IMR-90 (cell line): ENCODE measurements around the gene USB1. TPM values are rescaled to one million over a fixed set of nuclear protein-coding genes. Genes with fewer than 3 reads are reported as not detected.

Experiments used
- ATAC-seq: fragments of 200-7000 bp; cut with Tn5 transposase; 2 replicates; pipeline ENCODE4 v1.9.1; 2020; ENCODE audit warnings: low read depth, mild to moderate bottlenecking, moderate library complexity
- BruUV-seq: library from RNA; stranded (reverse); fragments of 400-500 nt; replicated peaks from 2 replicates; lab custom pipeline; 2021; lab: Mats Ljungman, UMichigan
- CTCF ChIA-PET: fragments of 300-600 bp; formaldehyde crosslinking; extraction: SDS; loops from one replicate; lab custom pipeline; 2021; ENCODE audit warnings: antibody characterized with exemption; lab: Yijun Ruan, JAX
- POLR2A ChIA-PET: fragments of 300-600 bp; sonication (Branson Sonifier 250); formaldehyde crosslinking; loops from one replicate; lab custom pipeline; 2022; ENCODE audit warnings: antibody characterized with exemption; ENCODE audit not compliant: unreplicated experiment; lab: Charles Lee
- DNase-seq: peaks from one replicate; pipeline ENCODE4 v3.0.0; 2013
- H2AFZ ChIP-seq: replicated peaks from 2 replicates; pipeline ENCODE3; 2013; ENCODE audit warnings: low read length, mild to moderate bottlenecking; ENCODE audit not compliant: poor library complexity
- H2AK5ac ChIP-seq: 2 replicates; pipeline ENCODE4 v1.6.1; 2013; ENCODE audit warnings: low read depth, low read length, inconsistent platforms
- H2AK9ac ChIP-seq: replicated peaks from 2 replicates; pipeline ENCODE3; 2013; ENCODE audit warnings: mild to moderate bottlenecking, low read depth, low read length, moderate library complexity; ENCODE audit not compliant: poor library complexity
- H2BK120ac ChIP-seq: 2 replicates; pipeline ENCODE4 v1.6.1; 2013; ENCODE audit warnings: low read depth, low read length, inconsistent platforms
- H2BK15ac ChIP-seq: 3 replicates; pipeline ENCODE4 v1.6.1; 2013; ENCODE audit warnings: low read depth, low read length, inconsistent platforms
- H2BK20ac ChIP-seq: 2 replicates; pipeline ENCODE4 v1.6.1; 2013; ENCODE audit warnings: low read depth, mild to moderate bottlenecking, inconsistent platforms, low read length, moderate library complexity
- H2BK5ac ChIP-seq: 2 replicates; pipeline ENCODE4 v1.6.1; 2013; ENCODE audit warnings: mild to moderate bottlenecking, low read depth, low read length, inconsistent platforms; ENCODE audit not compliant: poor library complexity, severe bottlenecking
- H3K14ac ChIP-seq: replicated peaks from 2 replicates; pipeline ENCODE4 v1.6.1; 2013; ENCODE audit warnings: low read depth, low read length, inconsistent platforms
- H3K18ac ChIP-seq: 2 replicates; pipeline ENCODE4 v1.6.1; 2013; ENCODE audit warnings: low read depth, low read length, control low read depth
- H3K23ac ChIP-seq: 2 replicates; pipeline ENCODE4 v1.6.1; 2013; ENCODE audit warnings: low read depth, low read length, inconsistent platforms
- H3K27ac ChIP-seq: 2 replicates; pipeline ENCODE4 v1.5.1; 2013; ENCODE audit warnings: mild to moderate bottlenecking, control low read depth, low read length; ENCODE audit not compliant: insufficient read depth
- H3K27me3 ChIP-seq: 2 replicates; pipeline ENCODE4 v1.6.1; 2013; ENCODE audit warnings: low read length; ENCODE audit not compliant: control insufficient read depth, insufficient read depth
- H3K36me3 ChIP-seq: 2 replicates; pipeline ENCODE4 v1.6.1; 2013; ENCODE audit warnings: low read length, mixed read lengths; ENCODE audit not compliant: control insufficient read depth, insufficient read depth
- H3K4ac ChIP-seq: 2 replicates; pipeline ENCODE4 v1.6.1; 2013; ENCODE audit warnings: low read depth, low read length, inconsistent platforms
- H3K4me1 ChIP-seq: 2 replicates; pipeline ENCODE4 v1.6.1; 2013; ENCODE audit warnings: low read length, mixed read lengths; ENCODE audit not compliant: control insufficient read depth, insufficient read depth
- H3K4me2 ChIP-seq: 2 replicates; pipeline ENCODE4 v1.6.1; 2013; ENCODE audit warnings: low read depth, mild to moderate bottlenecking, control low read depth, low read length, moderate library complexity
- H3K4me3 ChIP-seq: 2 replicates; pipeline ENCODE4 v1.5.1; 2013; ENCODE audit warnings: low read depth, mild to moderate bottlenecking, control low read depth, low read length, moderate library complexity; ENCODE audit not compliant: insufficient read depth
- H3K56ac ChIP-seq: 2 replicates; pipeline ENCODE4 v1.6.1; 2013; ENCODE audit warnings: low read length, inconsistent platforms; ENCODE audit not compliant: insufficient read depth; ENCODE audit errors: extremely low read depth
- H3K79me1 ChIP-seq, 2 experiments: 2 replicates each; pipeline ENCODE4 v1.6.1; 2013; ENCODE audit warnings: low read length in 2 of 2, inconsistent platforms in 1 of 2, low read depth in 1 of 2
- H3K9ac ChIP-seq: 2 replicates; pipeline ENCODE4 v1.6.1; 2013; ENCODE audit warnings: low read depth, low read length, control low read depth
- H3K9me1 ChIP-seq: 2 replicates; pipeline ENCODE4 v1.6.1; 2013; ENCODE audit warnings: low read length, inconsistent platforms; ENCODE audit not compliant: insufficient read depth
- H3K9me3 ChIP-seq: 2 replicates; pipeline ENCODE4 v1.6.1; 2013; ENCODE audit warnings: low read length; ENCODE audit not compliant: control insufficient read depth, insufficient read depth
- H4K20me1 ChIP-seq: 2 replicates; pipeline ENCODE4 v1.6.1; 2013; ENCODE audit warnings: low read length, inconsistent platforms; ENCODE audit not compliant: insufficient read depth
- H4K5ac ChIP-seq: 2 replicates; pipeline ENCODE4 v1.6.1; 2013; ENCODE audit warnings: mild to moderate bottlenecking, low read depth, low read length, control low read depth
- H4K8ac ChIP-seq, 2 experiments: 2 replicates each; pipeline ENCODE4 v1.6.1; 2013; ENCODE audit warnings: low read depth in 2 of 2, low read length in 2 of 2, control low read depth in 1 of 2, inconsistent platforms in 1 of 2
- H4K91ac ChIP-seq: 2 replicates; pipeline ENCODE4 v1.6.1; 2013; ENCODE audit warnings: low read depth, low read length, inconsistent platforms; ENCODE audit not compliant: insufficient read depth
- BHLHE40 ChIP-seq: fragments of 150-350 bp; IDR thresholded peaks from 2 replicates; pipeline ENCODE4 v1.6.1; 2016; ENCODE audit warnings: mild to moderate bottlenecking, low read depth, low read length
- CEBPB ChIP-seq: IDR thresholded peaks from 2 replicates; pipeline ENCODE4 v1.6.1; 2012; ENCODE audit warnings: low read depth, low read length, improper control_type of control experiment
- CHD1 ChIP-seq: IDR thresholded peaks from 2 replicates; pipeline ENCODE4 v1.6.1; 2012; ENCODE audit warnings: low read depth, low read length, improper control_type of control experiment
- CTCF ChIP-seq: conservative IDR thresholded peaks from 2 replicates; pipeline ENCODE4 v1.5.1; 2012; ENCODE audit warnings: mild to moderate bottlenecking, low read depth, low read length, improper control_type of control experiment
- ELK1 ChIP-seq: fragments of 150-350 bp; IDR thresholded peaks from 2 replicates; pipeline ENCODE4 v1.6.1; 2016; ENCODE audit warnings: low read depth, mild to moderate bottlenecking, low read length, moderate library complexity, borderline replicate concordance
- FOS ChIP-seq: fragments of 150-350 bp; IDR thresholded peaks from 2 replicates; pipeline ENCODE4 v1.6.1; 2016; ENCODE audit warnings: low read depth, low read length
- MAFK ChIP-seq: IDR thresholded peaks from 2 replicates; pipeline ENCODE4 v1.6.1; 2012; ENCODE audit warnings: low read depth, low read length, improper control_type of control experiment
- MAZ ChIP-seq: IDR thresholded peaks from 2 replicates; pipeline ENCODE4 v1.6.1; 2012; ENCODE audit warnings: low read depth, mild to moderate bottlenecking, low read length, improper control_type of control experiment, moderate library complexity, borderline replicate concordance
- MXI1 ChIP-seq: IDR thresholded peaks from 2 replicates; pipeline ENCODE4 v1.6.1; 2012; ENCODE audit warnings: low read depth, mild to moderate bottlenecking, low read length, moderate library complexity, borderline replicate concordance
- NFE2L2 ChIP-seq: fragments of 150-350 bp; IDR thresholded peaks from 2 replicates; pipeline ENCODE4 v1.6.1; 2016; ENCODE audit warnings: low read depth, mild to moderate bottlenecking, low read length
- POLR2A ChIP-seq: IDR thresholded peaks from 2 replicates; pipeline ENCODE4 v1.6.1; 2012; ENCODE audit warnings: mild to moderate bottlenecking, low read depth, low read length
- RAD21 ChIP-seq: IDR thresholded peaks from 2 replicates; pipeline ENCODE4 v1.6.1; 2012; ENCODE audit warnings: low read length, improper control_type of control experiment
- RCOR1 ChIP-seq: IDR thresholded peaks from 2 replicates; pipeline ENCODE4 v1.6.1; 2012; ENCODE audit warnings: mild to moderate bottlenecking, low read length, improper control_type of control experiment; ENCODE audit not compliant: insufficient replicate concordance
- RFX5 ChIP-seq: IDR thresholded peaks from 2 replicates; pipeline ENCODE4 v1.8.0; 2012; ENCODE audit warnings: low read depth, mild to moderate bottlenecking, low read length, moderate library complexity
- SMC3 ChIP-seq: fragments of 150-350 bp; IDR thresholded peaks from 2 replicates; pipeline ENCODE4 v1.6.1; 2016; ENCODE audit warnings: low read depth, mild to moderate bottlenecking, antibody characterized with exemption, low read length, moderate library complexity
- USF2 ChIP-seq: fragments of 150-350 bp; IDR thresholded peaks from 2 replicates; pipeline ENCODE4 v1.6.1; 2017; ENCODE audit warnings: mild to moderate bottlenecking, antibody characterized with exemption, low read length, low read depth
- WGBS, 2 experiments: methylation state at CpG; one replicate each; pipeline versions ENCODE4 v1.1.5 to v1.1.7; 2013; ENCODE audit warnings: missing lambda C conversion rate in 2 of 2; ENCODE audit not compliant: insufficient read length in 1 of 2; ENCODE audit errors: extremely low coverage in 2 of 2; 5-methylcytosine and 5-hydroxymethylcytosine counted together
- dilution Hi-C: fragments of 300-500 bp; cut with HindIII; formaldehyde crosslinking; loops from one replicate; pipeline ENCODE4 v1.14.3; 2018; ENCODE audit warnings: low sequenced_read_pairs; ENCODE audit not compliant: unreplicated experiment
- in situ Hi-C: fragments of 300-500 bp; cut with MboI; formaldehyde crosslinking; loops from 3 replicates; pipeline ENCODE4 v1.14.3; 2019; ENCODE audit warnings: low sequenced_read_pairs, inconsistent platforms, mixed read lengths
- intact Hi-C: fragments of 100-400 bp; cut with micrococcal nuclease; formaldehyde crosslinking; loops from 2 replicates; pipeline ENCODE4 v1.10.0; 2022
- polyA plus RNA-seq, 3 experiments: library from polyadenylated mRNA; depleted of rRNA; stranded (reverse); fragments of >200 nt; gene quantifications; 2 replicates each; pipeline ENCODE4 v1.2.3, GENCODE V29; 2012; ENCODE audit warnings: low replicate concordance in 1 of 3
- total RNA-seq: library from RNA; depleted of rRNA; stranded (reverse); fragments of >200 nt; gene quantifications from 2 replicates; pipeline ENCODE4 v1.2.3, GENCODE V29; 2012

The USB1 gene
- total and polyA plus RNA-seq, 2 of the 4 experiments (the other 2 are of a cell fraction) = 45.9 to 94.9 TPM

GRCh38 chr16:57966204-57966771 is 34.9 kb upstream of the USB1 start:
- Histone ChIP-seq H3K4me3 (no peak overlapping the region), H2BK20ac (no peak overlapping the region), H3K56ac (no peak overlapping the region), H3K4ac (no peak overlapping the region), H3K36me3 (no peaks in the 10 kb centered on the region), H3K79me1 (no peaks in the 10 kb centered on the region), H2AFZ (no peak overlapping the region), H4K8ac (no peak overlapping the region), H3K23ac (no peak overlapping the region), H2BK120ac (no peak overlapping the region), H3K4me2 (no peak overlapping the region), H3K27ac (no peak overlapping the region), H2BK15ac (no peak overlapping the region), H3K9me3 (no peaks in the 10 kb centered on the region), H3K4me1 (no peaks in the 10 kb centered on the region; the same call in 1 of the 2 replicates), H3K9me1 (no peaks in the 10 kb centered on the region), H2BK5ac (no peak overlapping the region), H3K14ac (no peak overlapping the region), H4K20me1 (no peaks in the 10 kb centered on the region), H4K5ac (no peak overlapping the region), H3K9ac (no peak overlapping the region), H4K91ac (no peak overlapping the region), H2AK9ac (no peak overlapping the region), H3K18ac (no peak overlapping the region), H3K27me3 (peaks cover 46% of the 10 kb centered on the region), H2AK5ac (no peak overlapping the region)
- CTCF ChIA-PET = no interaction called here
- in situ Hi-C loops (no loop called here), dilution Hi-C loops (no loop called here), intact Hi-C loops (no loop called here)
- BruUV-seq = no TSS peak
- WGBS, 2 experiments = 25% methylated on average over 1 of the region's 4 CpGs; no CpG with 5 or more reads in 1 of the 2 experiments
- no peak for TF ChIP-seq NFE2L2
- TF ChIP-seq CTCF = no peak
- TF ChIP-seq MAZ = no peak
- no peak for TF ChIP-seq RAD21
- TF ChIP-seq RFX5 = no peak
- no peak for TF ChIP-seq POLR2A
- TF ChIP-seq BHLHE40 = no peak
- TF ChIP-seq FOS = no peak
- TF ChIP-seq CHD1 = no peak
- TF ChIP-seq CEBPB = no peak
- TF ChIP-seq RCOR1 = no peak
- no peak for TF ChIP-seq USF2
- no peak for TF ChIP-seq SMC3
- TF ChIP-seq MXI1 = no peak
- TF ChIP-seq ELK1 = no peak
- no peak for TF ChIP-seq MAFK
- DNase-seq (no peak), ATAC-seq (peak; percentile 78)
- POLR2A ChIA-PET = no interaction called here
